H1 (cell line): ENCODE data around the gene TEAD4. TPM values are rescaled to one million over a fixed set of nuclear protein-coding genes. Genes with fewer than 3 reads are reported as not detected.

Experiments
- TBP ChIP-seq: IDR thresholded peaks from 2 replicates; pipeline ENCODE4 v1.6.1; 2011; ENCODE audit warnings: low read depth, low read length, improper control_type of control experiment
- polyA plus RNA-seq, 7 experiments: library from polyadenylated mRNA; depleted of rRNA in 3 of 7; stranded (reverse) in 5 of 7; unstranded in 2 of 7; fragments of >200 nt in 5 of 7; fragments of 200-250 nt in 2 of 7; gene quantifications; 1 replicate in 5 of 7; 2 replicates in 1 of 7; 4 replicates in 1 of 7; pipeline versions ENCODE4 v1.2.1 to v1.2.3, GENCODE V29; 2011 to 2013; ENCODE audit warnings: missing spikeins in 2 of 7, mixed read lengths in 2 of 7
- total RNA-seq: library from RNA; stranded (reverse); fragmentation: NEBNext Ultra II Directional; extraction: Animal tissue kit (Norgen Biotek cat#: 25700); gene quantifications from 2 replicates; pipeline ENCODE4 v1.2.1, GENCODE V29; 2021

The TEAD4 gene
- total and polyA plus RNA-seq, 2 of the 8 experiments (the other 6 are each of a cell fraction or from before 2014, with no cell fraction given): 56.7 to 116 TPM

DNA sequence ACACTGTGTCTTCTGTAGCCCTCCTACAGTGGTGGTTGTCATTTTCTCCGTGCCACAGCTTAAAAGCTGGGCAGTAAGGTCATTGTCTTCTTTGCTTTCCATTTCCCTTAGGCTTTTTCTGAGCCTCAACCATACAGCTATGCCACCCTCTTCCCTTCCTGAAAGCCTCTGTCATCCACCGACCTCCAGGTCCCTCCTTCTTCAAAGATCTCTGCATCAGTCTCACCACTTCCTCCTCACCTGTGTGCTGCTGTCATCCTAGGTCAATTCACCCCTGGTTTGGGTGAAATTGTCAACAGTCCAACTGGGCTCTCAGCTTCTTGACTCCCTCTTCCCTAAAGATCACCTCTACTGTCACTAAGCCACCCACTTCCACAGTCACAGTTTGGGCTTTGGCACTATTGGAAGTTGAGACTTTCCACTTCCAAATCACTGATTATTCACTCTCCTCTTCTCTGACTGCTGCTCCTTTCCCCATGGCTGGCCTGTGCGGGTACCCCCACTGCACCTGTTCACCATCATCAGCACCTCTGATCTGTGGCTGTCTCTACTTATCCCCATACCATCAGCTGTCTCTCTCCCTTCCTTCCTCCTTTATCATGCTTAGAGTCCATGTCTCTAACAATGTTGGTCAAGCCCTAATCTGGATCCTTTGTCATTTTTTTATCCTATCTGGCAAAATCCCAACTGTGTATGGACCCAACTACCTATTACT lies 102.5 kb downstream of the TEAD4 start (continued):
- TF ChIP-seq TBP: no peak
